Kidney (tissue), 14 donors: Measurements from ENCODE around the gene TAAR8. TPM values are rescaled to one million over a fixed set of nuclear protein-coding genes. Genes with fewer than 3 reads are reported as not detected.

ENCODE experiments used
- DNase-seq, 5 donors: peaks; one replicate each; pipeline ENCODE4 v3.0.0-alpha.2; 2013 to 2020
- FAIRE-seq: peaks from 2 replicates; lab custom pipeline; 2012; peaks lifted over from hg19 to GRCh38; lab: Jason Lieb, UNC
- H3K27ac ChIP-seq, 2 donors: one replicate each; pipeline ENCODE4 v1.7.0; 2013; ENCODE audit warnings: low read depth in 2 of 2, low read length in 2 of 2, inconsistent platforms in 1 of 2
- H3K27me3 ChIP-seq: one replicate; pipeline ENCODE4 v1.7.1; 2013; ENCODE audit warnings: low read length, inconsistent platforms; ENCODE audit not compliant: control insufficient read depth, insufficient read depth
- H3K36me3 ChIP-seq, 3 donors: one replicate each; pipeline versions ENCODE4 v1.7.0 to v1.7.1; 2013; ENCODE audit warnings: low read length in 3 of 3, control low read depth in 1 of 3, inconsistent platforms in 1 of 3; ENCODE audit not compliant: insufficient read depth in 3 of 3, control insufficient read depth in 2 of 3
- H3K4me1 ChIP-seq, 3 donors: one replicate each; pipeline versions ENCODE4 v1.7.0 to v1.7.1; 2013; ENCODE audit warnings: low read length in 3 of 3, inconsistent platforms in 1 of 3, low read depth in 1 of 3; ENCODE audit not compliant: control insufficient read depth in 2 of 3, insufficient read depth in 2 of 3
- H3K4me3 ChIP-seq, 3 donors: one replicate each; pipeline versions ENCODE4 v1.7.0 to v1.8.1; 2013; ENCODE audit warnings: low read length in 3 of 3, control low read depth in 1 of 3, inconsistent platforms in 1 of 3
- H3K9ac ChIP-seq, 3 donors: one replicate each; pipeline versions ENCODE4 v1.7.0 to v1.7.1; 2013; ENCODE audit warnings: low read length in 3 of 3, control low read depth in 1 of 3, inconsistent platforms in 1 of 3
- H3K9me3 ChIP-seq, 3 donors: one replicate each; pipeline versions ENCODE4 v1.7.0 to v1.7.1; 2013; ENCODE audit warnings: low read length in 3 of 3, control low read depth in 1 of 3, inconsistent platforms in 1 of 3; ENCODE audit not compliant: control insufficient read depth in 2 of 3, insufficient read depth in 1 of 3
- CTCF ChIP-seq: IDR thresholded peaks from 3 replicates; pipeline ENCODE4 v1.5.1; 2012; ENCODE audit warnings: mild to moderate bottlenecking, moderate library complexity, borderline replicate concordance; ENCODE audit not compliant: insufficient read depth; ENCODE audit errors: extremely low read depth
- intact Hi-C: fragments of 100-400 bp; cut with DNase I; formaldehyde crosslinking; loops from one replicate; pipeline ENCODE4 v1.11.1; 2022
- polyA plus RNA-seq: library from polyadenylated mRNA; stranded (reverse); fragments of 350-450 nt; fragmentation: Illumina TruSeq; extraction: RNeasy Lipid Tissue Mini Kit (QIAGEN cat#74804); gene quantifications from one replicate; pipeline ENCODE4 v1.2.3, GENCODE V29; 2014; ENCODE audit warnings: low read depth, low replicate concordance; ENCODE audit not compliant: insufficient read depth
- total RNA-seq: library from RNA; stranded (reverse); fragmentation: NEBNext Ultra II Directional; extraction: Animal tissue kit (Norgen Biotek cat#: 25700); gene quantifications from one replicate; pipeline ENCODE4 v1.2.1, GENCODE V29; 2021
- donor health status: control.
- donor health status: control.
- donor health status: control.
- donor health status: control.
- donor health status: control.
- donor health status: DM: yes; HTN: yes; CAD: no.
- donor health status: Normal renal cell carcinoma (clear cell type).

Gene TAAR8
- total and polyA plus RNA-seq, 2 donors from 2014 or later = not detected

- intact Hi-C loops = no loop called here
- no peak within 1 kb of the TSS for H3K4me3 ChIP-seq
- TF ChIP-seq CTCF = no peak
- H3K9me3 ChIP-seq = no peaks in the 10 kb centered on the region
- H3K9ac ChIP-seq = no peak within 1 kb of the TSS
- no peaks in the 10 kb centered on the region for H3K36me3 ChIP-seq
- no peaks in the 10 kb centered on the region for H3K27me3 ChIP-seq
- no peak for DNase-seq
- no peak for FAIRE-seq
- no peaks in the 10 kb centered on the region for H3K4me1 ChIP-seq
- no peak within 1 kb of the TSS for H3K27ac ChIP-seq
Measured at GRCh38 chr6:132589454-132589853, 37.0 kb downstream of the TAAR8 start, which contains the start of gene TAAR5. Gene TAAR5 (minus strand): TSS chr6:132589741. CDS start chr6:132589686, 55 bp downstream.

DNA sequence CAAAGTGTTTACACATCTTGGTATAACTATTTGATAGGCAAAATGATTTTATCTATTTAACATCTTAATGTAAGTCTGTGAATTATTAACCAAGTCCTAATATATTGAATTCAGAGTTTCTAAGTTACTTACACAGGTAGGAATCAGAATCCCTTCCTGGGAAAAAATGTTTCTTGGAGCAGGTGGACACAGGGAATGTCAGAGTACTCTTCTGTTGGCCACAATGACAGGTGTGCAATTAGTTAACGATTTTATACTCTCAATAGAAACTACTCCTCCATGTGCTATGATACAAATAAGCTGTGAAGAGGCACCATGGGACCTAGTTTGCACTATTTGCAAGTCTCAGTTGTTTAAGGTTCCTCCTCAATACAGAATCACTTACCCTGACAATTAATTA lies 37.9 kb downstream of the TAAR8 start:
- FAIRE-seq (no peak), DNase-seq (no peak)
- TF ChIP-seq CTCF = no peak
- Histone ChIP-seq H3K4me3 (no peak overlapping the region), H3K9me3 (no peaks in the 10 kb centered on the region), H3K27ac (no peak overlapping the region), H3K36me3 (no peaks in the 10 kb centered on the region), H3K4me1 (no peaks in the 10 kb centered on the region), H3K9ac (no peak overlapping the region), H3K27me3 (no peaks in the 10 kb centered on the region)
- intact Hi-C loops = no loop called here

GRCh38 chr6:132592855-132593254 lies 40.4 kb downstream of the TAAR8 start:
- H3K27me3 ChIP-seq = no peaks in the 10 kb centered on the region
- no peaks in the 10 kb centered on the region for H3K36me3 ChIP-seq
- FAIRE-seq (no peak), DNase-seq (no peak)
- no peak overlapping the region for H3K27ac ChIP-seq
- H3K9me3 ChIP-seq = no peaks in the 10 kb centered on the region
- no peak for TF ChIP-seq CTCF
- H3K9ac ChIP-seq = no peak overlapping the region
- H3K4me1 ChIP-seq = no peaks in the 10 kb centered on the region
- H3K4me3 ChIP-seq = no peak overlapping the region
- intact Hi-C loops = no loop called here

DNA sequence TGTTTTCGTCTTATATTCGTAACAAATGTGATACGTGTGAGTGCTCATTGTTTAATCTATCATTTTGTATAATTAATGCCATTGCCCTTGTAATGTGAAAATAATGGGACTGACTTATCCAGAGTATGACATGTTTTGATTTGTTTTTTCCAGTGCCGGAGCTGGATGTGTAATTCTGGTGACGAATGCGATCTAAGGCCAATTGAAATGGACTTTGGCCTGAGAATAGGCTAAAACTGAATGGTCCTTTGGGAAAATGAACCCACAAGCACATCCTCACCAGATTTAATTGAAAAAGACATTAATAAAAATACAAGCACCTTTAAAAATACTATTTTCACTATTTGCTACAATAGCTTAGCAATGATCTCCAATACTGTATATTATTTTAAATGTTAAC lies 43.7 kb downstream of the TAAR8 start:
- no peaks in the 10 kb centered on the region for H3K27me3 ChIP-seq
- no peak overlapping the region for H3K4me3 ChIP-seq
- intact Hi-C loops = no loop called here
- H3K36me3 ChIP-seq = no peaks in the 10 kb centered on the region
- no peak overlapping the region for H3K9ac ChIP-seq
- DNase-seq (no peak), FAIRE-seq (no peak)
- no peaks in the 10 kb centered on the region for H3K9me3 ChIP-seq
- TF ChIP-seq CTCF = no peak
- H3K27ac ChIP-seq = no peak overlapping the region
- H3K4me1 ChIP-seq = no peaks in the 10 kb centered on the region
